Anterior cingulate cortex (tissue), 58 donors: ENCODE data around the gene ZNF606.
"Not testable (repeated sequence)": the region's sequence is repeated elsewhere in the genome, so short reads cannot be mapped to it uniquely, and the experiment has no call there.

Experiments
- DNase-seq, 58 donors: peaks; one replicate each; lab custom pipeline; 2025; lab: John Stamatoyannopoulos, UW

Gene ZNF606

GRCh38 chr19:58014141-58014540 lies 11.5 kb upstream of the ZNF606 start:
- DNase-seq, result no peak

DNA sequence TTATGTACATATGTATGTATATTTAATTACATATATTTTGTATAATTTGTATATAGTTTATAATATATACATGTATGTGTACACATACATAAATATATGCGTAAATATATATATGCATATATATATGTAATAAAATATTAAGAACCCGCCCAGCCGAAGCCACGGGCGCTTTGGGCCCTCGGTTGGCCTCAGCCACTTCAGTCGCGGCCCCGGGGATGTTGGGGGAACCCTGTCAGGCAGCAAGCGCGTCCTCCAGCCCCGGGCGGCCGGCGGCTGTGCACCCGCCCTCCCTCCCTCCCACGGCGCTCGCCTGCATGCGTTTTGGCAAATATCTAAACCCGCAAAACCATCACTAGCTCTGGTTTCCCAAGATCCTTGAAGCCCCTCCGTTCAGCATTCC lies 7.9 kb upstream of the ZNF606 start:
- no peak for DNase-seq

DNA sequence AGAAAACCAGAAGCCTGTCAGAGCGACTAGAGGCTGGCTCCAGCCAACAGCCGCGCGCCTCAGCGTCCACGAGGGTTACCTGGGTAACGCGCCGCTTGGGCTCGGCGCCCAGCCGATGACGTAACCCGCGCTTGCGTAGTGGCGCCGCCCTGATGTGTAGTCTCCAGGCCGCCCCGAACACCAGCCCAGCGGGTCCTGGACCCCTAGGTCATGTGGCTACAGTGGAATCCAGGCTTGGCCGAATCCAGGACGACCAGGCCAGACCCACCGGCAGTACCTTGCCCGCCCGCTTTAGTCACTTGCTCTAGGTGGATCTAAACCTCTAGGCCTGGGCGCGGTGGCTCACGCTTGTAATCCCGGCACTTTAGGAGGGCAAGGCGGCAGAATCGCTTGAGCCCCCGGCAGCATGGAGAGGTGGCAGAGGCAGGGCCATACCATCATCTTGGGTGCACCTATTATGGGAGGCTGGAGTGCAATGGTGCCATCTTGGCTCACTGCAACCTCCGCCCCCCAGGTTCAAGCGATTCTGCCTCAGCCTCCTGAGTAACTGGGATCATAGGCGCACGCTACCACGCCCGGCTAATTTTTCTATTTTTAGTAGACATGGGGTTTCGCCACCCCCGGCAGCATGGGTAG lies 7.2 kb upstream of the ZNF606 start:
- peak; percentile 39 to 96 (median 88) for DNase-seq

DNA sequence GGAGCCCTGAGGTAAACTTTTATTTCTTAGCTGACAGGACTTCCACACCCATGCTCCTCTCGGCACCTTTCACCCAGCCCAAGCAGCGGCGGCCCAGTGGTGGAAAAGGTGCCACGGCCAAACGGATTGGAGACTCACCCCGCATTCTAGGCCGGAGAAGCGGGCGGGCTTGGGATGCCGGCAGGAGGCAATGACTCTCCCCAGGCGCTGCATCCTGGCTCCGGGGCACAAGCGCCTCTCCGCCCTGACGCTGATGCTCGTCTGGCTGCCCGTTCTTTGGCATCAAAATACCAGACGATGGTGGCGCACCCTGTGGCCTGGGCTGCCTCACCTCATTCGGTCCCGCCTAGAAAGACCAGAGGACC lies 6.7 kb upstream of the ZNF606 start:
- DNase-seq, result no peak

DNA sequence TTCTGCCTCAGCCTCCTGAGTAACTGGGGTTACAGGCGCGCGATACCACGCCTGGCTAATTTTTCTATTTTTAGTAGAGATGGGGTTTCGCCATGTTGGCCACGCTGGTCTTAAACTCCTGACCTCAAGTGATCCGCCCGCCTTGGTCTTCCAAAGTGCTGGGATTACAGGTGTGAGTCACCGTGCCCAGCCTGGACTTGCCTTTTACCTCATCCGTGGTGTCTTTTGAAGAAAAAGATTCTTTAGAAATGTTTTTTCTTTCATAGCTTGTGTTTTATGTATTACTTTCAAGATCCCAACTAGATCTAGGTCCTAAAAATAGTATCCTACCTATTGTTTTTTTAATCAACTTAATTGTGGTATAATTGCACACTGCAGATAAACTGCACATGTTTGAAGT lies 6.3 kb upstream of the ZNF606 start:
- DNase-seq, result not testable (repeated sequence)

DNA sequence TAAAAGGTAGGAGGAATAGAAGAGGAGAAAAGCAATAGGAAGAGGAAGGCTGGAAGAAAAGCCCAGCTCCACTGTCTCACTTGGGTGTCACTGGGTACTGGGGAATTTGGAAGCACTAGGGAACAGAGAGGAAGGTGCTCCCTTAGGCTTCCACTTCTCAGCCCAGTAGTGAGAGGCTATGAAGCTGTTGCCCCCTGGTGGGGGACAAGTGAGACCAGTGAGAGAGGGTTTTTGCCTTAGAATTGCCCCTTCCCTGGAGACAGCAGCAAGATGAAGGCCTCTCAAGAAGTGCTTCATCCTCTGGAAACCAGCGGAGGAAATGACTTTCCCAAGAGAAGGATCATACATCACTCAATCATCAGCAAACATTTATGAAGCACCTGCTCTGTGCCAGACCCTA lies 4.7 kb upstream of the ZNF606 start:
- no peak for DNase-seq

DNA sequence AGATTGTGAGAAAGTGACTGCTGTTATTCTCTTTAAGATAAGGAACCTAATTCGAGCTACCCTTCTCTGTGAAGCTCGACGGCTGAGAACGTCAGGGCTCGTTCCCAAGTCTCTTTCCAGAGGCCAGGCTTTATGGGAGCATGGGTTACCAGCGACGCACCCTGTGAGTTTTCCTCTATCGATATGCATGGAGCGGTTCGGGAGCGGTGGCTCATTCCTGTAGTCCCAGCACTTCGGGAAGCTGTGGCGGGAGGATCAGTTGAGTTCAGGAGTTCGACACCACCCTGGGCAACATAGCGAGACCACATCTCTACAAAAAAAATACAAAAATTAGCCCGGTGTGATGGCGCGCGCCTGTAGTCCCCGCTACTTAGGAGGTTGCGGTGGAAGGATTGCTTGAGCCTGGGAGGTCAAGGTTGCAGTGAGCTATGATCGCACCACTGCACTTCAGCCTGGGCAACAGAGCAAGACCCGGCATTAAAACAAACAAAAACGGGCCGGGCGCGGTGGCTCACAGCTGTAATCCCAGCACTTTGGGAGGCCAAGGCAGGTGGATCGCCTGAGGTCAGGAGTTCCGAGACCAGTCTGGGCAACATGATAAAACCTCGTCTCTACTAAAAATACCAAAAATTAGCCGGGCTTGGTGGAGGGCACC lies 681 bp upstream of the ZNF606 start:
- DNase-seq, result peak in 8 of 58 donors; percentile 12 to 46 (median 32)

DNA sequence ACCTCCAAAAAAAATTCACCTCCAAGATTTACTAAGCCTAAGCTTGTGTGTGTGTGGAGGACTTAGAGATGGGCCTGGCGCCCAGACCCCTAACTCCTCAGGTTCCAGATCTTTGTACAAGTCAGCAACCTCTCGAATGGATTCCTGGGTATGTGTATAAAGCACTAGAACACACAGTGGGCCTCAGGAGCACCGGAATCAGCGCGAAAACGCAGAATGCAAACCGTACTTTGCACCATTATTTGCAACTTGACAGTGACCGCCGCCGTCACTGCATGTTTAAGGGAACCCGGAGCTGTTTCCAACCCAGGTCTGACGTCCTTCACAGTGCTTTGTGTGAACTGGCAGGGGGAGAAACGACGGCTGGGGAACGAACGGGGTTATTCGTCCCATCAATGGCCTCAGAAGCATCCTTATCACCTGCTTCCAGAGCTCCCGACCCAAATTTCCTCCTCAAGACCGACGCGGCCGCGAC lies 688 bp downstream of the ZNF606 start:
- peak in 2 of 58 donors; percentile 5 to 22 for DNase-seq

DNA sequence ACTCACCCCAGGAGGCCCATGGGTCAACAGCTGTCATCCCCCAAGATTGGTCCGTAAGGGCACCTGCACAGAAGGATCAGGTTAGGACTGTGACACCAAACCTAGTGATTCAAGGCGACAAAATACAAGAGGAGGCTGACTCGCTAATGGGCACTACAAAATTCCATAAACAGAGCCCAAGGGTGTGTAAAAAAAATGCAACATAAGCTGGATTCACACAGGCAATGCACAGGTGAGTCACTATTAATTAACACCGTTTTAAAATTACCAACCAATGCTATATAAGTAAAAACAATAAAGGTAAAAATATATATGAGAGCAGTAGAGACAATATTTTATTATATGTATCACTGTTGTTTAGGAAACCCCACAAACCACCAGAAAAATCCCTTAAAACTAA lies 1.9 kb downstream of the ZNF606 start:
- DNase-seq, result no peak

DNA sequence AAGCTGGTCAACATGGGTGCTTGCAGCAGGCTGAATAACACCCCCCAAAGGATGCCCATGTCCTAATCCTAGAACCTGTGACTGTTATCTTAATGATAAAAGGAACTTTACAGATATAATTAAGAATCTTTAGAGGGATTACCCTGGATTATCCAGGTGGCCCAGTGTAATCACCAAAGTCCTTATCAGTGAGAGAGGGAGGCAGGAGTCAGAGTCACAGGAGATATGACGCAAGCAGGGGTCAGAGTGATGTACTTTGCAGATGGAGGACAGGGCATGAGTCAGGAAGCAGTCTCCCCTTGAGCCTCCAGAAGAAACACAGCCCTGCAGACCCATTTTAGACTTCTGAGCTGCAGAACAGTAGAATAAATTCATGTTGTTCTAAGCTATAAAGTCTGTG lies 9.8 kb downstream of the ZNF606 start:
- DNase-seq, result no peak

GRCh38 chr19:57978586-57979289 lies 23.9 kb downstream of the ZNF606 start:
- DNase-seq, result no peak

DNA sequence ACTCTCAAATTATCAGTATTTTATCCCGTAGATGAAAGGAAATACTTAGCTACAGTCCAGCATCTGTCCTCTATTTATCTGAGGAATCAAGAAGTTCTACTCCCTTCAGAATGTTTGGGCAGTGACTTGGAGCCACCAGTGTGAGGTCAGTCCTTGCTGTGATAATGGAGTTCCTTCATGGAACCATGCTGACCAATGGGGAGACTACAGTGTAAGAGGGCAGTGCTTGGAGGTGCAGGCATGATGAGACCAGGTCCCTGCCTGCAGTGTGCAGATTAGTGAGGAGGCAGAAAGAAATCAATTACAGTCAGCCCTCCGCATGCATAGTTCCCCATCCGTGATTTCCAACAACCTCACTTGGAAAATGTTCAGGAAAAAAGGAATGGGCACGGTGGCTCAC lies 28.2 kb downstream of the ZNF606 start, which contains the start of gene C19orf18:
TSS of gene C19orf18 (minus strand) at position 101 of the 400 bp plus-strand sequence. CDS start 102 bp downstream, outside the sequence.
- DNase-seq, result no peak

DNA sequence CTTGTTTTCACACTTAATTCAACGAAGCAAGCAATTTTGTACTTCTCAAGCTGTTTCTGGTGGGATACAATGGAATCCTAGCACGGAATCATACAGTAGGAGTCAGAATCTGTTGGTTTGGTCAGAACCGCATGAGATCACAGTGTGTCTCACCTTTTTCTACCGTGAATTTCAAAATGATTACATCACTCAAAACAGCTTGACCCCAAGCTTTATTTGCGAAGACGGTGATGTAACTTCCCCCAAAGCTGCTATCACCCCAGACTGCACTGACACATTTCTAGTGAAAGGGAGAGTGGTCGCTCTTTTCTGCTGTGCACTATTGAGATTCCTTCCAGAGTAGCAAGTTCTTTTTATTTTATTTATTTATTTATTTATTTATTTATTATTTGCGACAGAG lies 37.9 kb downstream of the ZNF606 start:
- no peak for DNase-seq

- DNase-seq, result no peak
Observed at GRCh38 chr19:57961785-57962184, 40.8 kb downstream of the ZNF606 start.

- DNase-seq, result no peak
Observed at GRCh38 chr19:57954996-57955395, 47.6 kb downstream of the ZNF606 start.

DNA sequence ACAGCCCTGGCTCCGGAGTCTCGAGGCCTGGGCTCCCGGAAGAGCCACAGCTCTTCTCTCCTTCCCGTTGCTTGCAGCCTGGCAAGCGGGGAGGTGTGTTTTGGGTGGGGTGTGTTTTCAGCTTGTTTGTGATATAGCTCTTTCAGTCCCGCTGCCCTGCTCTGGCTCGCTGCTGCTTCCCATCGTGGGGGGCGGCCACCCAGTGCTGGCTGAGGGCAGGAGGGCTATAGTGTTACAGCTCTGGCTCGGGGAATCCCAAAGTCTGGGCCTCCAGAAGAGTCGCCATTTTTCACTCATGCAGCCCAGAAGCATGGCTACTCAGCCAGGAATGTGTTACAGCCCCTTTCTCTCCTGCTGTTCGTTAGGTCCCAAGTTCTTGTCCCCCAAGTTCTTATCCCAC lies 52.9 kb downstream of the ZNF606 start:
- no peak for DNase-seq

- DNase-seq, result no peak
Observed at GRCh38 chr19:57949296-57949695, 53.3 kb downstream of the ZNF606 start.

- DNase-seq, result peak; percentile 59 to 97 (median 92)
Observed at GRCh38 chr19:57947419-57948134, 55.0 kb downstream of the ZNF606 start, which contains the start of gene ZNF256. Gene ZNF256 (minus strand): TSS chr19:57947706. CDS start chr19:57947474, 232 bp downstream.

- no peak for DNase-seq
Observed at GRCh38 chr19:57947088-57947418, 55.6 kb downstream of the ZNF606 start.

GRCh38 chr19:57946316-57946715 lies 56.3 kb downstream of the ZNF606 start:
- no peak for DNase-seq

- no peak for DNase-seq
Observed at GRCh38 chr19:57941593-57941992, 61.0 kb downstream of the ZNF606 start.
